Peyer's patch (tissue), 4 donors: ENCODE results near the gene NWD2.

Experiments
- POLR2A ChIP-seq, 2 donors: fragments of 450-650 bp; IDR thresholded peaks; one replicate each; pipeline ENCODE4 v1.5.1; 2017; ENCODE audit warnings: antibody characterized with exemption in 2 of 2, mild to moderate bottlenecking in 2 of 2, moderate library complexity in 2 of 2
- TF ChIP-seq, protein P1 (sequence below), 6 experiments: fragments of 450-650 bp in 4 of 6; fragments of 200-600 bp in 2 of 6; sonication (generic) in 1 of 6; IDR thresholded peaks; one replicate each; pipeline ENCODE4 v1.5.1; 2017 to 2019; ENCODE audit warnings: antibody characterized with exemption in 6 of 6, mild to moderate bottlenecking in 3 of 6, moderate library complexity in 1 of 6

DNA sequence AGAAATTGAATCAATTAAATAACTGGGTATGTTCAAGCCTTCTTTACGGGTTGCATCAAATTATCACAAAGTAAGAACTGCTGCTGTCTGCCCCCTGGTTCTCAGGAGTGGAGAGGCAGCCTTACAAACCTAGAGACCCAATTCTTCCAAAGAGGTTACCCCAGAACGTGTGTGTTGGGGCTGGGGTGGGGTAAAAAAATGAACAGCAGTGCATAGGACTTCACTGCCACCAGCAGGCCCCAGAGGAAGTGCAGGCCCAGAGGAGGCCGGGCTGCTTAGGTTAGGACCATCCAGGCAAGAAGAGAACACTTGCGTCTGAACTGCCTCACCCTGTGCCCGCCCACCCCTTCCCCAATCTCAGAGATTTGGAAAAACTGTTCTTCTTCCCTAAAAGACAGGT, 1.5 kb upstream of the NWD2 start:
- TF ChIP-seq, protein P1, sequence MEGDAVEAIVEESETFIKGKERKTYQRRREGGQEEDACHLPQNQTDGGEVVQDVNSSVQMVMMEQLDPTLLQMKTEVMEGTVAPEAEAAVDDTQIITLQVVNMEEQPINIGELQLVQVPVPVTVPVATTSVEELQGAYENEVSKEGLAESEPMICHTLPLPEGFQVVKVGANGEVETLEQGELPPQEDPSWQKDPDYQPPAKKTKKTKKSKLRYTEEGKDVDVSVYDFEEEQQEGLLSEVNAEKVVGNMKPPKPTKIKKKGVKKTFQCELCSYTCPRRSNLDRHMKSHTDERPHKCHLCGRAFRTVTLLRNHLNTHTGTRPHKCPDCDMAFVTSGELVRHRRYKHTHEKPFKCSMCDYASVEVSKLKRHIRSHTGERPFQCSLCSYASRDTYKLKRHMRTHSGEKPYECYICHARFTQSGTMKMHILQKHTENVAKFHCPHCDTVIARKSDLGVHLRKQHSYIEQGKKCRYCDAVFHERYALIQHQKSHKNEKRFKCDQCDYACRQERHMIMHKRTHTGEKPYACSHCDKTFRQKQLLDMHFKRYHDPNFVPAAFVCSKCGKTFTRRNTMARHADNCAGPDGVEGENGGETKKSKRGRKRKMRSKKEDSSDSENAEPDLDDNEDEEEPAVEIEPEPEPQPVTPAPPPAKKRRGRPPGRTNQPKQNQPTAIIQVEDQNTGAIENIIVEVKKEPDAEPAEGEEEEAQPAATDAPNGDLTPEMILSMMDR (IDR thresholded peaks at IDR 0.05) = no peak
- TF ChIP-seq POLR2A (IDR thresholded peaks at IDR 0.05) = no peak
